ENCODE measurements around the gene MMP2. TPM values are rescaled to one million over a fixed set of nuclear protein-coding genes. Genes with fewer than 3 reads are reported as not detected.
A peak's percentile ranks its signal among the peaks of the same experiment; 100 is the strongest.

The MMP2 gene
- total RNA-seq, 2 donors from 2014 or later = 249 to 351 TPM

GRCh38 chr16:55510185-55510805, 31.3 kb downstream of the MMP2 start:
- ATAC-seq (ENCODE audit: insufficient number of reproducible peaks, low FRiP score, low read depth) (no peak), DNase-seq (ENCODE audit: low spot score) (no peak)
- H3K27ac ChIP-seq = peak overlapping the region in 1 of 2 donors; percentile 58
- no peaks in the 10 kb centered on the region for H3K9me3 ChIP-seq
- H3K4me1 ChIP-seq (ENCODE audit: control insufficient read depth in 1 of 2, low read depth in 2 of 2) = no peaks in the 10 kb centered on the region
- H3K36me3 ChIP-seq = peaks cover 11% of the 10 kb centered on the region
- TF ChIP-seq, protein P1, sequence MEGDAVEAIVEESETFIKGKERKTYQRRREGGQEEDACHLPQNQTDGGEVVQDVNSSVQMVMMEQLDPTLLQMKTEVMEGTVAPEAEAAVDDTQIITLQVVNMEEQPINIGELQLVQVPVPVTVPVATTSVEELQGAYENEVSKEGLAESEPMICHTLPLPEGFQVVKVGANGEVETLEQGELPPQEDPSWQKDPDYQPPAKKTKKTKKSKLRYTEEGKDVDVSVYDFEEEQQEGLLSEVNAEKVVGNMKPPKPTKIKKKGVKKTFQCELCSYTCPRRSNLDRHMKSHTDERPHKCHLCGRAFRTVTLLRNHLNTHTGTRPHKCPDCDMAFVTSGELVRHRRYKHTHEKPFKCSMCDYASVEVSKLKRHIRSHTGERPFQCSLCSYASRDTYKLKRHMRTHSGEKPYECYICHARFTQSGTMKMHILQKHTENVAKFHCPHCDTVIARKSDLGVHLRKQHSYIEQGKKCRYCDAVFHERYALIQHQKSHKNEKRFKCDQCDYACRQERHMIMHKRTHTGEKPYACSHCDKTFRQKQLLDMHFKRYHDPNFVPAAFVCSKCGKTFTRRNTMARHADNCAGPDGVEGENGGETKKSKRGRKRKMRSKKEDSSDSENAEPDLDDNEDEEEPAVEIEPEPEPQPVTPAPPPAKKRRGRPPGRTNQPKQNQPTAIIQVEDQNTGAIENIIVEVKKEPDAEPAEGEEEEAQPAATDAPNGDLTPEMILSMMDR (IDR thresholded peaks at IDR 0.05) = no peak
- H3K27me3 ChIP-seq (replicated peaks; ENCODE audit: insufficient read depth) = no peaks in the 10 kb centered on the region
- peak overlapping the region; percentile 95 for H3K4me3 ChIP-seq

- DNase-seq (ENCODE audit: low spot score) (no peak), ATAC-seq (ENCODE audit: insufficient number of reproducible peaks, low FRiP score, low read depth) (no peak)
- TF ChIP-seq, protein P1 (IDR thresholded peaks at IDR 0.05) = no peak
- Histone ChIP-seq H3K36me3 (no peaks in the 10 kb centered on the region), H3K9me3 (no peaks in the 10 kb centered on the region), H3K4me1 (ENCODE audit: control insufficient read depth in 1 of 2, low read depth in 2 of 2) (no peaks in the 10 kb centered on the region), H3K27ac (no peak overlapping the region), H3K27me3 (replicated peaks; ENCODE audit: insufficient read depth) (no peaks in the 10 kb centered on the region), H3K4me3 (no peak overlapping the region)
Observed at GRCh38 chr16:55512941-55513340, 33.9 kb downstream of the MMP2 start.

DNA sequence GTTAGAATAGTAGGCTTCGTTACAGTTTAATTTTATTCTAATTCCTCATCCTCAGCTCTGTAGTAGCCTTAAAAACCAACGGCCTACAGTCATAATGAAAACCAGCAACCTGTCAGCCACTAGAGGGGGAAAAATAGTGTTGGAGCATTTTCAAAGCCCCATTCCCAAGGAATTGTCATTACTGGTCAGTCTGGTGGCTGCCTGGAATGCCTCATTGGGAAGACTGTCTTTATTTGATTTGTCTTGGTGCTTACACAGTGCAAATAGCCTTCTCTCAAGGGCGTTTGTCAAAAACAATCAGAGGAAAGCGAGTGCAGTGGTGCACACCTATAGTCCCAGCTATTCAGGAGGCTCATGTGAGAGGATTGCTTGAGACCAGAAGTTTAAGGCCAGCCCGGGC, 34.6 kb downstream of the MMP2 start:
- Histone ChIP-seq H3K27ac (no peak overlapping the region), H3K4me3 (no peak overlapping the region), H3K9me3 (no peaks in the 10 kb centered on the region), H3K36me3 (no peaks in the 10 kb centered on the region), H3K4me1 (ENCODE audit: control insufficient read depth in 1 of 2, low read depth in 2 of 2) (no peaks in the 10 kb centered on the region), H3K27me3 (replicated peaks; ENCODE audit: insufficient read depth) (no peaks in the 10 kb centered on the region)
- TF ChIP-seq, protein P1 (IDR thresholded peaks at IDR 0.05) = no peak
- DNase-seq (ENCODE audit: low spot score) (no peak), ATAC-seq (ENCODE audit: insufficient number of reproducible peaks, low FRiP score, low read depth) (no peak)

GRCh38 chr16:55515111-55515510, 36.1 kb downstream of the MMP2 start:
- Histone ChIP-seq H3K27me3 (replicated peaks; ENCODE audit: insufficient read depth) (no peaks in the 10 kb centered on the region), H3K4me1 (ENCODE audit: control insufficient read depth in 1 of 2, low read depth in 2 of 2) (no peaks in the 10 kb centered on the region), H3K4me3 (no peak overlapping the region), H3K27ac (no peak overlapping the region), H3K9me3 (no peaks in the 10 kb centered on the region), H3K36me3 (no peaks in the 10 kb centered on the region)
- TF ChIP-seq, protein P1 (IDR thresholded peaks at IDR 0.05) = no peak
- DNase-seq (ENCODE audit: low spot score) (no peak), ATAC-seq (ENCODE audit: insufficient number of reproducible peaks, low FRiP score, low read depth) (no peak)

DNA sequence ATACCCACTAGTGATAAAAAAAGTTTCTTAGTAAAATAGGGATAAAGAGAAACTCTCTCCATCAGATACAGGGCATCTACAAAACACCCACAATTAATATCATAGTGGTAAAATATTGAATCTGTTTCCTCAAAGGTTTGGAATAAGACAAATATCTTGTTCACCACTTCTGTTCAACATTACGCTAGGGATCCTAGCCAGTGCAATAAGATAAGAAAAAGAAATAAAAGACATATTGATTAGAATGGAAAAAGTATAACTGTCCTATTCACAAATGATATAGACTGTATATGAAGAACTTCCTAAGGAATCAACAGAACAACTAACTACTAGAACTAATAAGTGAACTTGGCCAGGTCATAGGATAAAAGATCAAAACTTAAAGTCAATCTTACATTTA, 42.8 kb downstream of the MMP2 start:
- DNase-seq (ENCODE audit: low spot score) = no peak
- no peaks in the 10 kb centered on the region for H3K27me3 ChIP-seq (replicated peaks; ENCODE audit: insufficient read depth)
- H3K4me3 ChIP-seq = no peak overlapping the region
- no peaks in the 10 kb centered on the region for H3K36me3 ChIP-seq
- H3K9me3 ChIP-seq = no peaks in the 10 kb centered on the region
- H3K27ac ChIP-seq = no peak overlapping the region
- no peak for ATAC-seq (ENCODE audit: insufficient number of reproducible peaks, low FRiP score, low read depth)
- TF ChIP-seq, protein P1 (IDR thresholded peaks at IDR 0.05) = no peak
- no peaks in the 10 kb centered on the region for H3K4me1 ChIP-seq (ENCODE audit: control insufficient read depth in 1 of 2, low read depth in 2 of 2)

Data from thoracic aorta (tissue), 2 donors.